Uterus (tissue), 4 donors: Measurements from ENCODE around the gene PLD2. TPM values are rescaled to one million over a fixed set of nuclear protein-coding genes. Genes with fewer than 3 reads are reported as not detected.

ENCODE experiments used
- DNase-seq, 2 donors: peaks; one replicate each; pipeline ENCODE4 v3.0.0-alpha.2; 2019 to 2020
- H3K27ac ChIP-seq, 2 donors: fragments of 200-600 bp; sonication (generic); 1 replicate in 1 of 2; 2 replicates in 1 of 2; pipeline ENCODE4 v1.5.1; 2016 to 2018
- H3K27me3 ChIP-seq, 2 donors: fragments of 200-600 bp; sonication (generic); one replicate each; pipeline ENCODE4 v1.5.1; 2018 to 2019; ENCODE audit warnings: control low read depth in 1 of 2
- H3K36me3 ChIP-seq, 2 donors: fragments of 200-600 bp; sonication (generic); one replicate each; pipeline ENCODE4 v1.5.1; 2019; ENCODE audit warnings: control low read depth in 1 of 2
- H3K4me1 ChIP-seq, 2 donors: fragments of 200-600 bp; sonication (generic); one replicate each; pipeline ENCODE4 v1.5.1; 2018 to 2019; ENCODE audit warnings: control low read depth in 1 of 2
- H3K4me3 ChIP-seq, 2 donors: fragments of 200-600 bp; sonication (generic); 1 replicate in 1 of 2; 2 replicates in 1 of 2; pipeline ENCODE4 v1.5.1; 2018 to 2019; ENCODE audit warnings: mild to moderate bottlenecking in 1 of 2
- H3K9me3 ChIP-seq, 2 donors: fragments of 200-600 bp; sonication (generic); one replicate each; pipeline ENCODE4 v1.5.1; 2019; ENCODE audit warnings: control low read depth in 1 of 2
- CTCF ChIP-seq, 4 experiments: fragments of 200-600 bp in 2 of 4; fragments of 450-650 bp in 2 of 4; sonication (generic) in 2 of 4; IDR thresholded peaks; one replicate each; pipeline ENCODE4 v1.5.1; 2016 to 2019; ENCODE audit warnings: antibody characterized with exemption in 4 of 4, mild to moderate bottlenecking in 2 of 4, moderate library complexity in 1 of 4
- POLR2A ChIP-seq, 2 donors: fragments of 450-650 bp; IDR thresholded peaks; one replicate each; pipeline ENCODE4 v1.6.1; 2016; ENCODE audit warnings: antibody characterized with exemption in 2 of 2, mild to moderate bottlenecking in 1 of 2, moderate library complexity in 1 of 2
- intact Hi-C: fragments of 100-400 bp; cut with DNase I; formaldehyde crosslinking; loops from one replicate; pipeline ENCODE4 v1.15.1; 2023; ENCODE audit warnings: low total_unique reads
- total RNA-seq, 4 donors: library from RNA; depleted of rRNA in 3 of 4; stranded (reverse); fragments of >200 nt in 3 of 4; gene quantifications; one replicate each; pipeline versions ENCODE4 v1.1.0 to v1.2.4, GENCODE V29; 2014 to 2023
- donor health status: DM: yes; HTN: yes; CAD: no.

The PLD2 gene
- total RNA-seq, 4 donors from 2014 or later, result 10.0 to 54.3 (median 25.1) TPM

GRCh38 chr17:4780325-4780955 is 26.5 kb upstream of the PLD2 start:
- H3K4me1 ChIP-seq, result peaks cover 0 to 1% of the 10 kb centered on the region in 2 donors
- TF ChIP-seq POLR2A (IDR thresholded peaks at IDR 0.05) (no peak), CTCF (IDR thresholded peaks at IDR 0.05) (no peak)
- no peak for DNase-seq
- no peak overlapping the region for H3K27ac ChIP-seq
- no peaks in the 10 kb centered on the region for H3K9me3 ChIP-seq
- peaks cover 7 to 25% of the 10 kb centered on the region in 2 donors for H3K27me3 ChIP-seq
- intact Hi-C loops, result no loop called here
- H3K36me3 ChIP-seq, result no peaks in the 10 kb centered on the region
- H3K4me3 ChIP-seq, result no peak overlapping the region

GRCh38 chr17:4782652-4783051 is 24.3 kb upstream of the PLD2 start:
- intact Hi-C loops, result no loop called here
- Histone ChIP-seq H3K4me3 (no peak overlapping the region), H3K27me3 (peaks cover 7 to 25% of the 10 kb centered on the region in 2 donors), H3K9me3 (no peaks in the 10 kb centered on the region), H3K27ac (no peak overlapping the region), H3K4me1 (peaks cover 0 to 8% of the 10 kb centered on the region in 2 donors), H3K36me3 (no peaks in the 10 kb centered on the region)
- no peak for DNase-seq
- TF ChIP-seq CTCF (IDR thresholded peaks at IDR 0.05), result no peak
- no peak for TF ChIP-seq POLR2A (IDR thresholded peaks at IDR 0.05)

GRCh38 chr17:4785311-4786105 is 21.4 kb upstream of the PLD2 start:
- Histone ChIP-seq H3K4me1 (peaks cover 0 to 8% of the 10 kb centered on the region in 2 donors), H3K9me3 (no peaks in the 10 kb centered on the region), H3K36me3 (no peaks in the 10 kb centered on the region), H3K27me3 (peaks cover 7 to 25% of the 10 kb centered on the region in 2 donors), H3K27ac (no peak overlapping the region), H3K4me3 (peak overlapping the region; percentile 23 to 31)
- no peak for DNase-seq
- intact Hi-C loops, result loop anchor here (5.0 kb wide), 1 partner anchor 112 kb away; the partner anchor contains the start of gene C17orf107
- no peak for TF ChIP-seq POLR2A (IDR thresholded peaks at IDR 0.05)

- no peaks in the 10 kb centered on the region for H3K36me3 ChIP-seq
- peak; percentile 37 to 43 for DNase-seq
- H3K4me1 ChIP-seq, result peaks cover 0 to 8% of the 10 kb centered on the region in 2 donors
- TF ChIP-seq POLR2A (IDR thresholded peaks at IDR 0.05) (no peak), CTCF (IDR thresholded peaks at IDR 0.05) (no peak)
- H3K9me3 ChIP-seq, result no peaks in the 10 kb centered on the region
- peaks cover 7 to 25% of the 10 kb centered on the region in 2 donors for H3K27me3 ChIP-seq
- H3K27ac ChIP-seq, result peak within 1 kb of the TSS in 1 of 2 donors; percentile 18
- intact Hi-C loops, result loop anchor here (5.0 kb wide), 1 partner anchor 111 kb away; the partner anchor contains the start of gene C17orf107
- peak within 1 kb of the TSS; percentile 23 to 31 for H3K4me3 ChIP-seq
Measured at GRCh38 chr17:4786106-4786511, 20.8 kb upstream of the PLD2 start, which contains the start of gene VMO1. TSS of gene VMO1 (minus strand) at chr17:4786364. CDS start at chr17:4786352, 12 bp downstream.

- H3K4me3 ChIP-seq, result peak overlapping the region; percentile 23 to 31
- H3K27ac ChIP-seq, result peak overlapping the region in 1 of 2 donors; percentile 18
- peaks cover 0 to 8% of the 10 kb centered on the region in 2 donors for H3K4me1 ChIP-seq
- DNase-seq, result no peak
- H3K36me3 ChIP-seq, result no peaks in the 10 kb centered on the region
- H3K27me3 ChIP-seq, result peaks cover 7 to 25% of the 10 kb centered on the region in 2 donors
- intact Hi-C loops, result loop anchor here (5.0 kb wide), 1 partner anchor 111 kb away; the partner anchor contains the start of gene C17orf107
- H3K9me3 ChIP-seq, result no peaks in the 10 kb centered on the region
- TF ChIP-seq CTCF (IDR thresholded peaks at IDR 0.05) (no peak), POLR2A (IDR thresholded peaks at IDR 0.05) (no peak)
Measured at GRCh38 chr17:4786516-4786915, 20.4 kb upstream of the PLD2 start.
